ENCODE data around the gene LINS1.

- TF ChIP-seq TAF1 (IDR thresholded peaks at IDR 0.05; ENCODE audit: borderline replicate concordance, insufficient read depth, low read length) (no peak), POLR2AphosphoS5 (IDR thresholded peaks at IDR 0.05; ENCODE audit: low read depth, low read length) (no peak), FOXP2 (optimal IDR thresholded peaks at IDR 0.05; ENCODE audit: borderline replicate concordance, extremely low read depth, extremely low read length, insufficient read depth) (no peak), SIN3A (IDR thresholded peaks at IDR 0.05; ENCODE audit: borderline replicate concordance, insufficient read depth, low read length) (no peak)
- TF ChIP-seq, protein P1, sequence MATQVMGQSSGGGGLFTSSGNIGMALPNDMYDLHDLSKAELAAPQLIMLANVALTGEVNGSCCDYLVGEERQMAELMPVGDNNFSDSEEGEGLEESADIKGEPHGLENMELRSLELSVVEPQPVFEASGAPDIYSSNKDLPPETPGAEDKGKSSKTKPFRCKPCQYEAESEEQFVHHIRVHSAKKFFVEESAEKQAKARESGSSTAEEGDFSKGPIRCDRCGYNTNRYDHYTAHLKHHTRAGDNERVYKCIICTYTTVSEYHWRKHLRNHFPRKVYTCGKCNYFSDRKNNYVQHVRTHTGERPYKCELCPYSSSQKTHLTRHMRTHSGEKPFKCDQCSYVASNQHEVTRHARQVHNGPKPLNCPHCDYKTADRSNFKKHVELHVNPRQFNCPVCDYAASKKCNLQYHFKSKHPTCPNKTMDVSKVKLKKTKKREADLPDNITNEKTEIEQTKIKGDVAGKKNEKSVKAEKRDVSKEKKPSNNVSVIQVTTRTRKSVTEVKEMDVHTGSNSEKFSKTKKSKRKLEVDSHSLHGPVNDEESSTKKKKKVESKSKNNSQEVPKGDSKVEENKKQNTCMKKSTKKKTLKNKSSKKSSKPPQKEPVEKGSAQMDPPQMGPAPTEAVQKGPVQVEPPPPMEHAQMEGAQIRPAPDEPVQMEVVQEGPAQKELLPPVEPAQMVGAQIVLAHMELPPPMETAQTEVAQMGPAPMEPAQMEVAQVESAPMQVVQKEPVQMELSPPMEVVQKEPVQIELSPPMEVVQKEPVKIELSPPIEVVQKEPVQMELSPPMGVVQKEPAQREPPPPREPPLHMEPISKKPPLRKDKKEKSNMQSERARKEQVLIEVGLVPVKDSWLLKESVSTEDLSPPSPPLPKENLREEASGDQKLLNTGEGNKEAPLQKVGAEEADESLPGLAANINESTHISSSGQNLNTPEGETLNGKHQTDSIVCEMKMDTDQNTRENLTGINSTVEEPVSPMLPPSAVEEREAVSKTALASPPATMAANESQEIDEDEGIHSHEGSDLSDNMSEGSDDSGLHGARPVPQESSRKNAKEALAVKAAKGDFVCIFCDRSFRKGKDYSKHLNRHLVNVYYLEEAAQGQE (IDR thresholded peaks at IDR 0.05; ENCODE audit: insufficient read depth in 1 of 2, low read depth in 2 of 2, low read length in 2 of 2), result no peak
Observed at GRCh38 chr15:100520132-100520921, 81.7 kb downstream of the LINS1 start.

Measured in PFSK-1 (cell line).